ENCODE data around the gene KRT84.

The KRT84 gene

GRCh38 chr12:52382854-52383253 is 2.6 kb downstream of the KRT84 start:
- no peak for DNase-seq

- no peak for DNase-seq
These were observed 4.2 kb downstream of the KRT84 start for GRCh38 chr12:52381206-52381605.

GRCh38 chr12:52380271-52380694 is 5.2 kb downstream of the KRT84 start:
- DNase-seq = no peak

- no peak for DNase-seq
These were observed 5.9 kb downstream of the KRT84 start for GRCh38 chr12:52379536-52379935.

GRCh38 chr12:52378091-52378490 is 7.4 kb downstream of the KRT84 start:
- DNase-seq = no peak

- no peak for DNase-seq
These were observed 8.2 kb downstream of the KRT84 start for GRCh38 chr12:52377266-52377665.

- peak; percentile 39 for DNase-seq
These were observed 13.0 kb downstream of the KRT84 start for GRCh38 chr12:52372216-52373154.

GRCh38 chr12:52371716-52372115 is 13.7 kb downstream of the KRT84 start:
- DNase-seq = no peak

- DNase-seq = no peak
These were observed 14.4 kb downstream of the KRT84 start for GRCh38 chr12:52370926-52371608.

GRCh38 chr12:52369809-52370208 is 15.6 kb downstream of the KRT84 start:
- DNase-seq = no peak

GRCh38 chr12:52369211-52369610 is 16.2 kb downstream of the KRT84 start:
- DNase-seq = no peak

GRCh38 chr12:52368508-52368907 is 16.9 kb downstream of the KRT84 start:
- DNase-seq = no peak

- DNase-seq = no peak
These were observed 17.6 kb downstream of the KRT84 start for GRCh38 chr12:52367876-52368275.

- no peak for DNase-seq
These were observed 18.5 kb downstream of the KRT84 start, which contains the start of gene KRT85 for GRCh38 chr12:52366738-52367485. Gene KRT85 (minus strand): TSS chr12:52367481. CDS start chr12:52367405, 76 bp downstream.

- DNase-seq = no peak
These were observed 20.5 kb downstream of the KRT84 start for GRCh38 chr12:52364901-52365489.

GRCh38 chr12:52364061-52364460 is 21.4 kb downstream of the KRT84 start:
- no peak for DNase-seq

GRCh38 chr12:52363111-52363679 is 22.3 kb downstream of the KRT84 start:
- no peak for DNase-seq

- no peak for DNase-seq
These were observed 23.2 kb downstream of the KRT84 start for GRCh38 chr12:52362118-52362726.

- no peak for DNase-seq
These were observed 23.9 kb downstream of the KRT84 start for GRCh38 chr12:52361553-52361952.

- no peak for DNase-seq
These were observed 24.7 kb downstream of the KRT84 start for GRCh38 chr12:52360663-52361271.

- DNase-seq = no peak
These were observed 25.3 kb downstream of the KRT84 start for GRCh38 chr12:52360106-52360662.
